K562 (cell line): Measurements from ENCODE around the gene RGS19. TPM values are rescaled to one million over a fixed set of nuclear protein-coding genes. Genes with fewer than 3 reads are reported as not detected.

Experiments used
- PRDM10 ChIP-seq: fragments of 450-650 bp; IDR thresholded peaks from 2 replicates; pipeline ENCODE4 v1.6.1; 2018; ENCODE audit not compliant: partially characterized antibody
- ZNF239 ChIP-seq: fragments of 250-450 bp; sonication (Bioruptor Pico); IDR thresholded peaks from 2 replicates; pipeline ENCODE4 v1.4.0; 2020; ENCODE audit warnings: mild to moderate bottlenecking
- ZNF740 ChIP-seq, 3 experiments: fragments of 200-800 bp in 1 of 3; sonication (Bioruptor generic) in 1 of 3; sonication (generic) in 1 of 3; formaldehyde crosslinking in 1 of 3; IDR thresholded peaks; 2 replicates each; pipeline versions ENCODE4 v1.6.1 to v1.8.0; 2016 to 2022; ENCODE audit warnings: mild to moderate bottlenecking in 2 of 3, missing compliant biosample characterization in 2 of 3, missing genetic modification characterization in 2 of 3, missing genetic modification reagents in 1 of 3
- polyA plus RNA-seq, 8 experiments: library from polyadenylated mRNA; depleted of rRNA in 4 of 8; stranded (reverse) in 5 of 8; unstranded in 3 of 8; fragments of >200 nt; fragmentation: Nextera tagmentation in 2 of 8; fragmentation: Illumina TruSeq in 1 of 8; extraction: Ambion mirVana in 2 of 8; extraction: Trizol in 1 of 8; gene quantifications; 2 replicates each; pipeline versions ENCODE4 v1.2.1 to v1.2.3, GENCODE V29; 2011 to 2014; ENCODE audit warnings: inconsistent platforms in 1 of 8, missing spikeins in 1 of 8
- total RNA-seq, 7 experiments: library from RNA; depleted of rRNA in 6 of 7; stranded (reverse); fragments of >200 nt in 6 of 7; fragmentation: Illumina TruSeq in 2 of 7; extraction: Trizol in 2 of 7; gene quantifications; 2 replicates each; pipeline versions ENCODE4 v1.2.1 to v1.2.3, GENCODE V29; 2011 to 2021; ENCODE audit warnings: low replicate concordance in 1 of 7

The RGS19 gene
- total and polyA plus RNA-seq, 9 of the 15 experiments (the other 6 are each of a cell fraction or from before 2014, with no cell fraction given): 0.41 to 23.7 (median 14.6) TPM

DNA sequence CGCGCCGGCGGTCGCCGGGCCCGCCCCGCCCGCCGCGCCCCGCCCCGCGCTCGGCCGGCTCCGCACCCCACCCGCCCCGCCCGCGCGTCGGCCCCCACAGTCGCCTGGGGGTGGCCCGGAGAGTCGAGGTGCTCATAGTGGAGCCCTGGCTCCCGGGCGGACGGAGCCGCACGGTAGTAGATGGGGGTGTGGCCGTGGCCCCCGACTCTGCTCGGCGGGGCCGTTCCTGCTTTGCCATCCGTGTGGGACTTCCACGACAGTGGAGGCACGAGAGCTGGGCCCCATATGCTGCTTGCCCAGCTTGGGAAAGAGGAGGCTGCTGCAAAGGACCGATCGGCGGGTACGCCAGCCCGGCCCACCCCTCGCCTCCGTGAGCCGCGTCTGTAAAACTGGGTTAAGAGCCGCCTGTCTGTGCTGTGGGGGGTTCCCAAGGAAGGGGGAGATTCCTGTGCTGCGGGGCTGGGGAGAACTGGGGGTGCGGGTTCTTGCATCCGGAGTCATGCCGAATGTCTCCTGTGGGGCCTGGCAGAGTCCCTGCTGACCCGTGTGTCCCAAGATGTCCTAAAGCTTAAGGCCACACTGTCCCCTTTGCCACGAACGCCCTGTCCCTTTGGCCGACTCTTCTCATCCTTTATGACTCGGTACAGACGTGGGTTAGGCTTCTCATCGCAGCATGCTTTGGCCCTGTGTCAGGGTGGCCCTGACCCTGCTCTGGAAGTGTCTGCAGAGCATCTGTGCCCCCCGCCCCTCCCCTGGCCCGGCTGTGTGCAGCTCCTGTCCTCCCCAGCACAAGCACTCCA lies 895 bp upstream of the RGS19 start, which contains the start of gene OPRL1 (continued):
- TF ChIP-seq ZNF239 (CRISPR knock-in tag): no peak
- peak; percentile 34 for TF ChIP-seq PRDM10
- peak; percentile 28; the same call in 1 of the 2 replicates for TF ChIP-seq ZNF740 (CRISPR knock-in tag; IDR thresholded peaks at IDR 0.05)
- TF ChIP-seq ZNF740 (tag; IDR thresholded peaks at IDR 0.05): no peak
- TF ChIP-seq, all 486 proteins: peak for 7
